Measurements from ENCODE around the gene RAB40A.
"Not testable (repeated sequence)": the region's sequence is repeated elsewhere in the genome, so short reads cannot be mapped to it uniquely, and the experiment has no call there.

The RAB40A gene

GRCh38 chrX:103477496-103477895 lies 41.8 kb downstream of the RAB40A start (continued):
- TF ChIP-seq ZNF239 (tag by site-specific recombination; IDR thresholded peaks at IDR 0.05) (no peak), ZBTB48 (tag by site-specific recombination; IDR thresholded peaks at IDR 0.05) (no peak), ZNF530 (tag by site-specific recombination; IDR thresholded peaks at IDR 0.05; ENCODE audit: low read depth) (no peak), KLF9 (tag by site-specific recombination; IDR thresholded peaks at IDR 0.05; ENCODE audit: low read depth) (no peak), ZBTB49 (tag by site-specific recombination; IDR thresholded peaks at IDR 0.05; ENCODE audit: low read depth) (no peak), ZEB2 (tag by site-specific recombination; IDR thresholded peaks at IDR 0.05) (no peak)

- no peak for TF ChIP-seq TSHZ1 (tag by site-specific recombination; IDR thresholded peaks at IDR 0.05; ENCODE audit: borderline replicate concordance)
- no peak for TF ChIP-seq ZFP69B (tag by site-specific recombination; IDR thresholded peaks at IDR 0.05)
- TF ChIP-seq GFI1B (tag by site-specific recombination; IDR thresholded peaks at IDR 0.05) = no peak
- TF ChIP-seq ZNF626 (tag by site-specific recombination; IDR thresholded peaks at IDR 0.05) = no peak
- no peak for TF ChIP-seq BCL11A (tag by site-specific recombination; IDR thresholded peaks at IDR 0.05; ENCODE audit: low read depth)
- TF ChIP-seq KLF9 (tag by site-specific recombination; IDR thresholded peaks at IDR 0.05; ENCODE audit: low read depth) = no peak
- no peak for TF ChIP-seq ZNF19 (tag by site-specific recombination; IDR thresholded peaks at IDR 0.05; ENCODE audit: low read depth)
- TF ChIP-seq SCRT1 (tag by site-specific recombination; IDR thresholded peaks at IDR 0.05; ENCODE audit: borderline replicate concordance) = no peak
- TF ChIP-seq HIC1 (tag by site-specific recombination; IDR thresholded peaks at IDR 0.05) = no peak
- TF ChIP-seq KLF7 (tag by site-specific recombination; IDR thresholded peaks at IDR 0.05; ENCODE audit: borderline replicate concordance) = no peak
- ChIA-PET CTCF (interaction anchor here (0.6 to 3.5 kb wide), 2 partner anchors 10 to 12 kb away, joined by 3 to 13 read pairs; no protein-coding TSS in a partner anchor), POLR2A (no interaction called here)
- no peaks in the 10 kb centered on the region for H3K9me3 ChIP-seq (ENCODE audit: control insufficient read depth, insufficient read depth, low read depth, low read length)
- no peak overlapping the region for H3K27ac ChIP-seq (ENCODE audit: extremely low read depth, low read depth, low read length)
- no peaks in the 10 kb centered on the region for H3K36me3 ChIP-seq (ENCODE audit: control insufficient read depth in 2 of 2, insufficient read depth in 1 of 2, low read length in 2 of 2)
- no peak overlapping the region for H3K4me3 ChIP-seq (ENCODE audit: low read depth, low read length)
- H3K4me1 ChIP-seq (ENCODE audit: control insufficient read depth, insufficient read depth, low read length) = peaks cover 3% of the 10 kb centered on the region; the same call in 1 of the 2 replicates
These were observed 43.9 kb downstream of the RAB40A start for GRCh38 chrX:103475381-103475780.

- CTCF ChIA-PET = interaction anchor here (1.3 to 1.9 kb wide), 4 partner anchors 18 to 258 kb away, joined by 3 to 7 read pairs (median 4); no protein-coding TSS in a partner anchor
- H3K9me3 ChIP-seq (ENCODE audit: control insufficient read depth, insufficient read depth, low read depth, low read length); H3K4me1 ChIP-seq (ENCODE audit: control insufficient read depth, insufficient read depth, low read length); POLR2A ChIA-PET; H3K4me3 ChIP-seq (ENCODE audit: low read depth, low read length); H3K27ac ChIP-seq (ENCODE audit: extremely low read depth, low read depth, low read length); H3K36me3 ChIP-seq (ENCODE audit: control insufficient read depth in 2 of 2, insufficient read depth in 1 of 2, low read length in 2 of 2): not testable (repeated sequence)
These were observed 49.3 kb downstream of the RAB40A start for GRCh38 chrX:103469977-103470376.
